ENCODE data around the gene RGS9BP.

DNA sequence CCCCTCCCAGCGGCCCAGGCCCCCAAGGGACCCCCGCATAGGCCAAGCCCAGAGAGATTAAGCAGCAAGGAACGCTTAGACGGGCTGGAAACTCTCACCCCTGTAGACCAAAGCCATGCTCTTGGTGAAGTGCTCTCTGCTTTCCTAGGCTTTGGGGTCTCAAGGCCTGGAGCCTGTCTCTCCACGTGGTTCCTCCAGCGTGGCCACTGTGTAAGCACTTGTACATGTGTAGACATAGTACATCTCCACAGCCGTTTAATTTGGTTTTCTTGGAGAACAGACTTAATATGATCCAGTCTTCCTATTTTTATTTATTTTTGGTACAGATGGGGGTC is 17.0 kb downstream of the RGS9BP start:
- no peak for TF ChIP-seq POLR2A (IDR thresholded peaks at IDR 0.05)
- TF ChIP-seq, protein P1, sequence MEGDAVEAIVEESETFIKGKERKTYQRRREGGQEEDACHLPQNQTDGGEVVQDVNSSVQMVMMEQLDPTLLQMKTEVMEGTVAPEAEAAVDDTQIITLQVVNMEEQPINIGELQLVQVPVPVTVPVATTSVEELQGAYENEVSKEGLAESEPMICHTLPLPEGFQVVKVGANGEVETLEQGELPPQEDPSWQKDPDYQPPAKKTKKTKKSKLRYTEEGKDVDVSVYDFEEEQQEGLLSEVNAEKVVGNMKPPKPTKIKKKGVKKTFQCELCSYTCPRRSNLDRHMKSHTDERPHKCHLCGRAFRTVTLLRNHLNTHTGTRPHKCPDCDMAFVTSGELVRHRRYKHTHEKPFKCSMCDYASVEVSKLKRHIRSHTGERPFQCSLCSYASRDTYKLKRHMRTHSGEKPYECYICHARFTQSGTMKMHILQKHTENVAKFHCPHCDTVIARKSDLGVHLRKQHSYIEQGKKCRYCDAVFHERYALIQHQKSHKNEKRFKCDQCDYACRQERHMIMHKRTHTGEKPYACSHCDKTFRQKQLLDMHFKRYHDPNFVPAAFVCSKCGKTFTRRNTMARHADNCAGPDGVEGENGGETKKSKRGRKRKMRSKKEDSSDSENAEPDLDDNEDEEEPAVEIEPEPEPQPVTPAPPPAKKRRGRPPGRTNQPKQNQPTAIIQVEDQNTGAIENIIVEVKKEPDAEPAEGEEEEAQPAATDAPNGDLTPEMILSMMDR (IDR thresholded peaks at IDR 0.05) = no peak

All from tibial nerve (tissue), 3 donors.